SK-N-SH (cell line): Measurements from ENCODE around the gene KCNMB3.

ENCODE experiments used
- CHD2 ChIP-seq: fragments of 150-350 bp; IDR thresholded peaks from 2 replicates; pipeline ENCODE4 v1.6.1; 2018; ENCODE audit warnings: low read length; ENCODE audit not compliant: partially characterized antibody
- CTCF ChIP-seq: fragments of 200-600 bp; sonication (generic); IDR thresholded peaks from 2 replicates; pipeline ENCODE4 v1.6.1; 2017; ENCODE audit warnings: antibody characterized with exemption, mild to moderate bottlenecking, moderate library complexity
- ELF1 ChIP-seq: IDR thresholded peaks from 2 replicates; pipeline ENCODE4 v1.4.0; 2012
- GATA2 ChIP-seq: sonication (generic); formaldehyde crosslinking; IDR thresholded peaks from 2 replicates; pipeline ENCODE4 v1.5.0; 2020; ENCODE audit warnings: mild to moderate bottlenecking, missing genetic modification reagents
- POLR2AphosphoS5 ChIP-seq: IDR thresholded peaks from 2 replicates; pipeline ENCODE4 v1.6.1; 2012; ENCODE audit warnings: low read depth, low read length
- RCOR1 ChIP-seq: fragments of 150-350 bp; IDR thresholded peaks from 2 replicates; pipeline ENCODE4 v1.6.1; 2017; ENCODE audit warnings: antibody characterized with exemption, low read length
- REST ChIP-seq: IDR thresholded peaks from 2 replicates; pipeline ENCODE4 v1.6.1; 2012; ENCODE audit warnings: mild to moderate bottlenecking, low read depth, low read length, moderate library complexity
- SIN3A ChIP-seq: IDR thresholded peaks from 2 replicates; pipeline ENCODE4 v1.6.1; 2012; ENCODE audit warnings: low read depth, mild to moderate bottlenecking, low read length, moderate library complexity, borderline replicate concordance
- SMC3 ChIP-seq: IDR thresholded peaks from 2 replicates; pipeline ENCODE4 v1.6.1; 2012; ENCODE audit warnings: low read depth, low read length, improper control_type of control experiment

DNA sequence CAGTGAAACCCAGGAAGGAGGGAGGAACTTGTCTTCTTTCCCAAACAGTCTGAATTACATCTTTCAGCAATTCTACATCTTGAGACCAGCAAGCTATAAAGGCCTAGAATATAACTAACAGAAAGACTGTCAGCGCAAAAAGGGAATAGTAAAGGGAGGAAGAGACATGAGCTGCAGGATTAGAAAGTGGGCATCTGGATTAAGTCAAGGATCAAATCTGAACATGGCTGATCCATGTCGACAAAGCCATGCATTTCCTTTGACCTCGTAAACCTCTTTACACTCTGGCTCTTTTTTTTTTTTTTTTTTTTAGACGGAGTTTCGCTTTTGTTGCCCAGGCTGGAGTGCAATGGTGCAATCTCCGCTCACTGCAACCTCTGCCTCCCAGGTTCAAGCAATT lies 35.4 kb upstream of the KCNMB3 start:
- TF ChIP-seq SIN3A (no peak), CTCF (no peak), REST (no peak), GATA2 (CRISPR knock-in tag) (no peak), RCOR1 (no peak), CHD2 (no peak), ELF1 (no peak), SMC3 (no peak), POLR2AphosphoS5 (no peak)
